BE2C (cell line): ENCODE measurements around the gene CTSF.
"Not testable (repeated sequence)": the region's sequence is repeated elsewhere in the genome, so short reads cannot be mapped to it uniquely, and the experiment has no call there.

Source experiments
- DNase-seq: peaks from one replicate; pipeline ENCODE4 v3.0.0-alpha.2; 2020
- H3K27me3 ChIP-seq: fragments of 250-450 bp; sonication (Bioruptor Pico); 2 replicates; pipeline ENCODE4 v1.5.1; 2020; ENCODE audit warnings: mild to moderate bottlenecking
- H3K36me3 ChIP-seq: fragments of 250-450 bp; sonication (Bioruptor Pico); 2 replicates; pipeline ENCODE4 v1.5.1; 2020; ENCODE audit warnings: mild to moderate bottlenecking
- H3K4me1 ChIP-seq: fragments of 250-450 bp; sonication (Bioruptor Pico); 2 replicates; pipeline ENCODE4 v1.5.1; 2020
- H3K4me3 ChIP-seq: 2 replicates; pipeline ENCODE4 v1.5.1; 2011; ENCODE audit warnings: low read depth, low read length
- H3K9me3 ChIP-seq: fragments of 250-450 bp; sonication (Bioruptor Pico); 2 replicates; pipeline ENCODE4 v1.5.1; 2020
- TF ChIP-seq, protein P1 (sequence below): IDR thresholded peaks from 2 replicates; pipeline ENCODE4 v1.5.1; 2012; ENCODE audit warnings: mild to moderate bottlenecking, low read depth, low read length

CTSF gene

DNA sequence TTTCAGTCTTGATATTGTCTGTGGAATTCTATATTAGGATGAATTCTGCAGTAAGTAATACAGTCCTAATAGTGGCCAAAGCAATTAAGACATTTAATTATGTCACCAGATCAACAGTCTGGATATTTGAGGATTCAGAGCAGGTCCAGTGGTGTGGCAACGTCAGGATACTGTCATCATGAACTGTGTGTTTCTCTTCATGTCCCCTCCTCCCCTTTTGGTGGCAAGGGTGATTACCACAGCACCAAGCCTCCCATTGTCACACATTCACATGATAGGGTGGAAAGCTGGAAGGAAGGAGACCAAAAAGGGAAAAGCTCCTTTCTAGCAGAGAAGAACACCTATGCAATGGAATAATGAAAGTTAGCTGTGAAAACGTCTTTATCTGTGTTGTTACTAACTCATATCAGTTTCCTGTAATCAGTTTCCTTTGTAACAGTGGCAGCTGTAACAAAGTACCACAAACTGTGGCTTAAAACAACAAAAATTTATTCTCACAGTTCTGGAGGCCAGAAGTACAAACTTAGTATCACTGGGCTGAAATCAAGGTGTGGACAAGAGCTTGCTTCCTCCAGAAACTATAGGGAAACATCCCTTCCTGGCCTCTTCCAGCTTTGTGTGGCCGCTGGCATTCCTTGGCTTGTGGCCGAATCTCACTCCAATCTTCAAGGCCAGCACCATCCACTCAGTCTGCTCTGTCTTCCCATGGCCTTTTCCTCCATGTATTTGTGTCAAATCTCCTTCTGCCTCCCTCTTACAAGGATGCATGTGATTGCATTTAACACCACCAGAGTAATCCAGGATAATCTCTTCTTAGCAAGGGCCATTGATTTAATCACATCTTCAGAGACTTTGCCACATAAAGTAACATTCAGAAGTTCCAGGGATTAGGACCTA, 41.6 kb upstream of the CTSF start:
- Histone ChIP-seq H3K9me3 (no peaks in the 10 kb centered on the region), H3K4me1 (no peaks in the 10 kb centered on the region)
- no peak for DNase-seq

DNA sequence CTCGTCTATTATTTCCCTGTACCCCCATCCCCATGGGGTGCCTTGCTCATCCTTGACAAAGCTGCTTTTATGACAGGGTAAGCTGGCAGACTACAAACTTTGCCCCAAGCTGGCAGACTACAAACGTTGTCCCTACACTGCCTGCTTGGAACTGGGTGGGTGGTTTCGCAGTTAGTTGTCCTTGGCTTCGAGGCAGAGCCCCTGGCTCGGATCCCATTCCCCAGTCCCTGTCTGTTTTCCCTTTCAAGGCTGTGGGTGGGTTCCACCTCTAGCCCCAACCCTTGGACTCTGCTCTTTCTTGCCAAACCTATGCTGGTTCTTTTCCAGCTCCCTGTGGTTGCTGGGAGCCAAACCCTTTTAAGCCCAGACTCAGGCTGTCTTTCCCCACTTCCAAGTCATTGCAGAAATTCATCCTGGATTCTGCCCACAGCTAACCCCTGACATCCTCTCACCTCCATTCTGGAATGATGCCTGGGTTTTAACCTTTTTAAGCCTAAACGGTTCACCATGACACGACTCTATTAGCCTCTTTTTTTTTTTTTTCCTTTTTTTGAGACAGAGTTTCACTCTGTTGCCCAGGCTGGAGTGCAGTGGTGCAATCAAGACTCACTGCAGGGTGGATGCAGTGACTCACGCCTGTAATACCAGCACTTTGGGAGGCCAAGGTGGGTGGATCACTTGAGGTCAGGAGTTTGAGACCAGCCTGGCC, 38.9 kb upstream of the CTSF start:
- Histone ChIP-seq H3K4me1 (peaks cover 3% of the 10 kb centered on the region), H3K4me3 (no peak overlapping the region), H3K27me3 (no peaks in the 10 kb centered on the region), H3K9me3 (no peaks in the 10 kb centered on the region), H3K36me3 (no peaks in the 10 kb centered on the region; the same call in 1 of the 2 replicates)
- peak; percentile 21 for DNase-seq
- TF ChIP-seq, protein P1, sequence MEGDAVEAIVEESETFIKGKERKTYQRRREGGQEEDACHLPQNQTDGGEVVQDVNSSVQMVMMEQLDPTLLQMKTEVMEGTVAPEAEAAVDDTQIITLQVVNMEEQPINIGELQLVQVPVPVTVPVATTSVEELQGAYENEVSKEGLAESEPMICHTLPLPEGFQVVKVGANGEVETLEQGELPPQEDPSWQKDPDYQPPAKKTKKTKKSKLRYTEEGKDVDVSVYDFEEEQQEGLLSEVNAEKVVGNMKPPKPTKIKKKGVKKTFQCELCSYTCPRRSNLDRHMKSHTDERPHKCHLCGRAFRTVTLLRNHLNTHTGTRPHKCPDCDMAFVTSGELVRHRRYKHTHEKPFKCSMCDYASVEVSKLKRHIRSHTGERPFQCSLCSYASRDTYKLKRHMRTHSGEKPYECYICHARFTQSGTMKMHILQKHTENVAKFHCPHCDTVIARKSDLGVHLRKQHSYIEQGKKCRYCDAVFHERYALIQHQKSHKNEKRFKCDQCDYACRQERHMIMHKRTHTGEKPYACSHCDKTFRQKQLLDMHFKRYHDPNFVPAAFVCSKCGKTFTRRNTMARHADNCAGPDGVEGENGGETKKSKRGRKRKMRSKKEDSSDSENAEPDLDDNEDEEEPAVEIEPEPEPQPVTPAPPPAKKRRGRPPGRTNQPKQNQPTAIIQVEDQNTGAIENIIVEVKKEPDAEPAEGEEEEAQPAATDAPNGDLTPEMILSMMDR: no peak

More for the DNA sequence above, 41.6 kb upstream of the CTSF start:
- Histone ChIP-seq H3K36me3 (no peaks in the 10 kb centered on the region; the same call in 1 of the 2 replicates), H3K4me3 (no peak overlapping the region), H3K27me3 (no peaks in the 10 kb centered on the region)
- TF ChIP-seq, protein P1: no peak

DNA sequence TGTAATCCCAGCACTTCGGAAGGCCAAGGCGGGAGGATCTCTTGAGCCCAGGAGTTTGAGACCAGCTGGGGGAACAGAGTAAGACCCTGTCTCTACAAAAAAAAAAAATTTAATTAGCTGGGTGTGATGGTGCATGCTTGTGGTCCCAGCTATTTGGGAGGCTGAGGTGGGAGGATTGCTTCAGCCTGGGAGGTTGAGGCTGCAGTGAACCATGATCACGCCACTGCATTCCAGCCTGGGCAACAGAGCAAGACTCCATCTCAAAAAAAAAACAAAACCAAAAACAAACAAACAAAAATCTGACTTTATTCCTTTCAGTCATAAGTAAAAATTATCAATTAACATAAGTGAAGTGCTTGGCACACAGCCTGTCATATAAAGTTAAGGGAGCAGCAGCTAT, 38.2 kb upstream of the CTSF start:
- not testable (repeated sequence) for H3K4me1 ChIP-seq, DNase-seq, H3K9me3 ChIP-seq, H3K36me3 ChIP-seq, H3K4me3 ChIP-seq, H3K27me3 ChIP-seq

- Histone ChIP-seq H3K4me1 (peaks cover 8% of the 10 kb centered on the region), H3K4me3 (no peak overlapping the region), H3K36me3 (peaks cover 10% of the 10 kb centered on the region), H3K9me3 (no peaks in the 10 kb centered on the region), H3K27me3 (no peaks in the 10 kb centered on the region)
- DNase-seq: no peak
- TF ChIP-seq, protein P1: no peak
Observed at GRCh38 chr11:66604155-66604554, 35.7 kb upstream of the CTSF start.

- Histone ChIP-seq H3K36me3 (peaks cover 10% of the 10 kb centered on the region), H3K27me3 (no peaks in the 10 kb centered on the region), H3K9me3 (no peaks in the 10 kb centered on the region), H3K4me3 (no peak overlapping the region), H3K4me1 (peaks cover 8% of the 10 kb centered on the region)
- TF ChIP-seq, protein P1: no peak
- DNase-seq: no peak
Observed at GRCh38 chr11:66603072-66603471, 34.7 kb upstream of the CTSF start.

DNA sequence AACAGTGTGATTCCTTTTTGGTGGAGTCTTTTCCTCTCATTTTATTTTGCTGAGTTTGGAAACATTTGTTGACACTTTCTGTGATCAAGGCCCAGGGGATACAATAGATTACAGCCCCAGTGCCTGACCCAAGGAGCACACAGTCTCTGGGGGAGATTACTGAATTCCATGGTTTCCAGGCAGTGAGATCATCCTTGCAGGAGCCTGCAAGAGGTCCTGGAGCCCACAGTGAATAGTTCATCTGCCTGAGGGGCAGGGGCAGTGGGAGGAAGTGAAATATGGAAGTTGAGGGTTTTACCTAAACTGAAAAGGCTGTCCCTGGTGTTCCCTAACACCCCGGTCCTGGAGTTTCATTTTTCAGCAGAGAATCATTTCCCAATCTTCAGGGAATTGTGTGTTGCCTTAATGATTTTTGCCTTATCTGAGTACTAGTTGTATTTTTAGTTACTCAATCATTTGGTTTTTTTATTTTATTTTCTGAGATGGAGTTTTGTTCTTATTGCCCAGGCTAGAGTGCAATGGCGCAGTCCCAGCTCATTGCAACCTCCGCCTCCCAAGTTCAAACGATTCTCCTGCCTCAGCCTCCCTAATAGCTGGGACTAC, 32.3 kb upstream of the CTSF start:
- no peak overlapping the region for H3K4me3 ChIP-seq
- H3K9me3 ChIP-seq: no peaks in the 10 kb centered on the region
- no peaks in the 10 kb centered on the region for H3K27me3 ChIP-seq
- peaks cover 10% of the 10 kb centered on the region for H3K36me3 ChIP-seq
- DNase-seq: no peak
- peaks cover 8% of the 10 kb centered on the region for H3K4me1 ChIP-seq
- TF ChIP-seq, protein P1: no peak
